AG10803 (cell line): ENCODE results near the gene PTPRU.

Experiments used
- DNase-seq: peaks from one replicate; pipeline ENCODE4 v3.0.0; 2010; ENCODE audit warnings: low read depth
- H3K4me3 ChIP-seq: 2 replicates; pipeline ENCODE4 v1.5.1; 2011; ENCODE audit warnings: mild to moderate bottlenecking, low read length, control low read depth
- CTCF ChIP-seq: conservative IDR thresholded peaks from 2 replicates; pipeline ENCODE4 v1.5.1; 2011; ENCODE audit warnings: mild to moderate bottlenecking, low read length, control low read depth, inconsistent platforms

The PTPRU gene

GRCh38 chr1:29371332-29371731, 135.0 kb downstream of the PTPRU start:
- H3K4me3 ChIP-seq: no peak overlapping the region
- no peak for TF ChIP-seq CTCF
- no peak for DNase-seq

- no peak overlapping the region for H3K4me3 ChIP-seq
- no peak for TF ChIP-seq CTCF
- no peak for DNase-seq
Measured at GRCh38 chr1:29372108-29372507, 135.8 kb downstream of the PTPRU start.
